AG10803 (cell line): ENCODE results near the gene MLKL.

ENCODE experiments used
- DNase-seq: peaks from one replicate; pipeline ENCODE4 v3.0.0; 2010; ENCODE audit warnings: low read depth
- H3K4me3 ChIP-seq: 2 replicates; pipeline ENCODE4 v1.5.1; 2011; ENCODE audit warnings: mild to moderate bottlenecking, low read length, control low read depth
- TF ChIP-seq, protein P1 (sequence below): conservative IDR thresholded peaks from 2 replicates; pipeline ENCODE4 v1.5.1; 2011; ENCODE audit warnings: mild to moderate bottlenecking, low read length, control low read depth, inconsistent platforms

MLKL gene

DNA sequence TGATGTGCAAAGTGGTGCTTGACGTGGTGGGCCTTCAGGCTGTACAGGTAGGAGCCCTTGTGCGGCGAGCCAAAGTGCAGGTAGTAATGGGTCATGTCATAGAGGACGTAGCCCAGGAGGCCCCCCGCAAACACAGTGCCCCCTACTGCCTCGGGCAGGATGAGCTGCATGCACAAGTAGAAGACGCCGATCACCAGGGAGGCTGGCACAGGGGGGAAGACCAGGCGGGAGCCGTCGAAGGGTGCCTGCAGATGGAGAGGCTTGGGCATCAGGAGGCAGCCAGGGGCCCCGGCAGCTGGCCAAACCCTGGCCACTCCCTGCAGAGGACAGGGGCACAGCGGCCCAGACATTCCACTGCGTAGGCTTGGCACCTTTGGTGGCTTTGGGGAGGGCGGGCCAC lies 15.7 kb upstream of the MLKL start:
- no peak for DNase-seq
- TF ChIP-seq, protein P1, sequence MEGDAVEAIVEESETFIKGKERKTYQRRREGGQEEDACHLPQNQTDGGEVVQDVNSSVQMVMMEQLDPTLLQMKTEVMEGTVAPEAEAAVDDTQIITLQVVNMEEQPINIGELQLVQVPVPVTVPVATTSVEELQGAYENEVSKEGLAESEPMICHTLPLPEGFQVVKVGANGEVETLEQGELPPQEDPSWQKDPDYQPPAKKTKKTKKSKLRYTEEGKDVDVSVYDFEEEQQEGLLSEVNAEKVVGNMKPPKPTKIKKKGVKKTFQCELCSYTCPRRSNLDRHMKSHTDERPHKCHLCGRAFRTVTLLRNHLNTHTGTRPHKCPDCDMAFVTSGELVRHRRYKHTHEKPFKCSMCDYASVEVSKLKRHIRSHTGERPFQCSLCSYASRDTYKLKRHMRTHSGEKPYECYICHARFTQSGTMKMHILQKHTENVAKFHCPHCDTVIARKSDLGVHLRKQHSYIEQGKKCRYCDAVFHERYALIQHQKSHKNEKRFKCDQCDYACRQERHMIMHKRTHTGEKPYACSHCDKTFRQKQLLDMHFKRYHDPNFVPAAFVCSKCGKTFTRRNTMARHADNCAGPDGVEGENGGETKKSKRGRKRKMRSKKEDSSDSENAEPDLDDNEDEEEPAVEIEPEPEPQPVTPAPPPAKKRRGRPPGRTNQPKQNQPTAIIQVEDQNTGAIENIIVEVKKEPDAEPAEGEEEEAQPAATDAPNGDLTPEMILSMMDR: no peak
- no peak overlapping the region for H3K4me3 ChIP-seq

DNA sequence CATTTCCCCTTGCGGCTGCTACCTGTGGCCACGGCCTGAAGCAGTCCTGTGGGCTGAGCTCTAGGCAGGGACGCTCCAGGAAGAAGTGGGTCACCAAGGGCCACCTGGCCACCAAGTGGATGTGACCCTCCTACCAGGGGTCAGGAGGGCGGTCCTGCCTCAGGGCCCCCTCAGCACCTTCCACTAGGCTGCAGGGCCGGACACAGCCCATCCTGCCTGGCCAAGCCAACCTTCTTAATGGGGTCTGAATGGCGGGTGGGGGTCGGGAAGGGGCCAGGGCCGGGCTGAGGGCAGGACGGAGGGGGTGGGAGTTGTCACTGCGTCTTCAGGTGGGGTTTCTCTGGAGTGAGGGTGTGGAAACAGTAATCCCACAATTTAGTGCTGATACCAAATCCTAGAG lies 13.2 kb upstream of the MLKL start:
- TF ChIP-seq, protein P1: no peak
- no peak for DNase-seq

DNA sequence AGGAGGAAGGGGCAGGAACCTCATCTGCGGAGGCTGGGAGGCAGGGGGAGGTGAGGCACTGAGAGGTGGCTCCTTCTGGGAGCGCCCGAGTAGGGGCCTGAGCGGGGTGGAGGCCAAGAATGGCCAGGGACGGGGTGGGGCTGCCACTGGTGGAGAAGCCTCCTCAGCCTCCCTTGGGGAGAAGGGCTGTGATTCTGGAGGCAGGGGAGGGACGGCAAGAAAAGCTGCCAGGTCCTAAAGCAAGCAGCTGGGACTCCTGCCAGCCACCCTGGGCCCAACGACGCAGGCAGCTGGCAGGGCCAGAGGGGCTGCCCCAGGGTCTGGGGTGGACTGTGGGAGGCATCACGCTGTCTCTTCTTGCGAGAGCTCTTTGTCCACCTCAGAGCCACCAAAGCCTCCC lies 12.7 kb upstream of the MLKL start:
- no peak overlapping the region for H3K4me3 ChIP-seq
- no peak for DNase-seq
- TF ChIP-seq, protein P1: no peak

More for the DNA sequence above, 13.2 kb upstream of the MLKL start:
- no peak overlapping the region for H3K4me3 ChIP-seq

- H3K4me3 ChIP-seq: no peak overlapping the region
- no peak for DNase-seq
- TF ChIP-seq, protein P1: no peak
These were observed 11.3 kb upstream of the MLKL start for GRCh38 chr16:74711938-74712337.

- DNase-seq: no peak
- TF ChIP-seq, protein P1: no peak
- no peak overlapping the region for H3K4me3 ChIP-seq
These were observed 9.7 kb upstream of the MLKL start for GRCh38 chr16:74710401-74710800.

- TF ChIP-seq, protein P1: peak; percentile 99
- peak; percentile 66 for DNase-seq
- H3K4me3 ChIP-seq: no peak overlapping the region
These were observed 8.8 kb upstream of the MLKL start for GRCh38 chr16:74709441-74709877.

DNA sequence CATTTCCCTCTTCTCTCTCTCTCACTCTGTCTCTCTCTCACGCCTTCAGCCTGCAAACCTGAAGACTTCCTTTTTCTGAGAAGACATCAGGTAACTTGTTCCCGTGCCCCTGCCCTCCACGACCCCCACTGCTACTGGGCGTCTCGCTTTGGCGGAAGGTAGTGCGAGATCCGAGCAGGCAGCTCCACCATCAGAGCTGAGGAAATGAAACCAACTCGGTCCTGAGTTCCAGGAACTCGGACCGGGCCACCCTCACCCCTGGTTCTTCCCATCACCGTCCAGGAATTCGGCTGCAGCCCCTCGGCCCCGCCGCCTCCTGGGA lies 585 bp downstream of the MLKL start:
- TF ChIP-seq, protein P1: no peak
- no peak for DNase-seq
- peak overlapping the region; percentile 92 for H3K4me3 ChIP-seq
